GM18520 (cell line): ENCODE data around the gene CRK.
A peak's percentile ranks its signal among the peaks of the same experiment; 100 is the strongest.

Source experiments
- ATAC-seq: cut with Tn5 transposase; IDR thresholded peaks from one replicate; pipeline ENCODE4 v1.9.1; 2021; ENCODE audit not compliant: unreplicated experiment

CRK gene

GRCh38 chr17:1486802-1487695 lies 31.0 kb upstream of the CRK start:
- ATAC-seq: no peak

GRCh38 chr17:1485423-1486376 lies 29.7 kb upstream of the CRK start:
- no peak for ATAC-seq

- peak; percentile 27 for ATAC-seq
Observed at GRCh38 chr17:1484676-1485422, 28.8 kb upstream of the CRK start.

GRCh38 chr17:1484060-1484535 lies 28.1 kb upstream of the CRK start:
- no peak for ATAC-seq

GRCh38 chr17:1482680-1483079 lies 26.6 kb upstream of the CRK start:
- ATAC-seq: no peak

GRCh38 chr17:1481736-1482135 lies 25.7 kb upstream of the CRK start:
- ATAC-seq: no peak

GRCh38 chr17:1480747-1481465 lies 24.9 kb upstream of the CRK start:
- no peak for ATAC-seq

GRCh38 chr17:1478418-1478817 lies 22.4 kb upstream of the CRK start:
- no peak for ATAC-seq

GRCh38 chr17:1475321-1475854 lies 19.4 kb upstream of the CRK start:
- ATAC-seq: no peak

- ATAC-seq: peak; percentile 61
Observed at GRCh38 chr17:1474402-1475189, 18.6 kb upstream of the CRK start.

GRCh38 chr17:1473841-1474240 lies 17.8 kb upstream of the CRK start:
- no peak for ATAC-seq

GRCh38 chr17:1473170-1473569 lies 17.1 kb upstream of the CRK start:
- ATAC-seq: no peak

GRCh38 chr17:1471911-1472821 lies 16.1 kb upstream of the CRK start:
- ATAC-seq: no peak

- ATAC-seq: no peak
Observed at GRCh38 chr17:1471490-1471889, 15.5 kb upstream of the CRK start.

- no peak for ATAC-seq
Observed at GRCh38 chr17:1470755-1471462, 14.9 kb upstream of the CRK start.

GRCh38 chr17:1470071-1470754 lies 14.2 kb upstream of the CRK start:
- no peak for ATAC-seq

GRCh38 chr17:1469231-1469852 lies 13.3 kb upstream of the CRK start:
- no peak for ATAC-seq
